DND-41 (cell line): ENCODE results near the gene ANKRD40.

ENCODE experiments used
- ATAC-seq: fragments of 200-7000 bp; cut with Tn5 transposase; 3 replicates; pipeline ENCODE4 v1.9.1; 2021; ENCODE audit warnings: low read depth; ENCODE audit not compliant: insufficient read depth
- DNase-seq: peaks from one replicate; pipeline ENCODE4 v3.0.0-alpha.2; 2020
- H2AFZ ChIP-seq: 2 replicates; pipeline ENCODE4 v1.6.0; 2012; ENCODE audit warnings: low read depth, low read length
- H3K27ac ChIP-seq: 2 replicates; pipeline ENCODE4 v1.5.1; 2012; ENCODE audit warnings: low read length, inconsistent platforms
- H3K27me3 ChIP-seq: fragments of 200-600 bp; sonication (generic); 2 replicates; pipeline ENCODE4 v1.6.0; 2012; ENCODE audit warnings: low read length, mild to moderate bottlenecking, inconsistent platforms; ENCODE audit not compliant: insufficient read depth, poor library complexity
- H3K36me3 ChIP-seq: 2 replicates; pipeline ENCODE4 v1.5.1; 2012; ENCODE audit warnings: low read length, inconsistent platforms; ENCODE audit not compliant: insufficient read depth
- H3K4me1 ChIP-seq: 2 replicates; pipeline ENCODE4 v1.5.1; 2012; ENCODE audit warnings: mild to moderate bottlenecking, low read length; ENCODE audit not compliant: insufficient read depth
- H3K4me2 ChIP-seq: 2 replicates; pipeline ENCODE4 v1.6.0; 2012; ENCODE audit warnings: mild to moderate bottlenecking, moderate library complexity, low read length, inconsistent platforms; ENCODE audit not compliant: insufficient read depth
- H3K4me3 ChIP-seq, 2 experiments: fragments of 200-600 bp in 1 of 2; shearing (Covaris generic) in 1 of 2; 2 replicates each; pipeline ENCODE4 v1.5.1; 2012 to 2016; ENCODE audit warnings: inconsistent platforms in 2 of 2, low read length in 2 of 2, mild to moderate bottlenecking in 2 of 2, low read depth in 1 of 2, moderate library complexity in 1 of 2
- H3K79me2 ChIP-seq: 2 replicates; pipeline ENCODE4 v1.6.0; 2012; ENCODE audit warnings: low read length, inconsistent platforms; ENCODE audit not compliant: insufficient read depth
- H3K9ac ChIP-seq: 2 replicates; pipeline ENCODE4 v1.6.0; 2012; ENCODE audit warnings: low read depth, mild to moderate bottlenecking, inconsistent platforms, low read length, moderate library complexity
- H3K9me3 ChIP-seq: 2 replicates; pipeline ENCODE4 v1.5.1; 2012; ENCODE audit warnings: low read length, moderate library complexity, mild to moderate bottlenecking, inconsistent platforms; ENCODE audit not compliant: insufficient read depth, severe bottlenecking
- H4K20me1 ChIP-seq: 2 replicates; pipeline ENCODE4 v1.6.0; 2012; ENCODE audit warnings: low read length; ENCODE audit not compliant: insufficient read depth
- CTCF ChIP-seq: IDR thresholded peaks from 2 replicates; pipeline ENCODE4 v1.5.1; 2012; ENCODE audit warnings: borderline replicate concordance, low read length, moderate library complexity, mild to moderate bottlenecking; ENCODE audit not compliant: poor library complexity, severe bottlenecking; ENCODE audit errors: extremely low read depth
- EZH2 ChIP-seq: IDR thresholded peaks from 3 replicates; pipeline ENCODE4 v1.6.1; 2012; ENCODE audit warnings: borderline replicate concordance, low read depth, mild to moderate bottlenecking, moderate library complexity, low read length, inconsistent platforms; ENCODE audit not compliant: severe bottlenecking

Gene ANKRD40

DNA sequence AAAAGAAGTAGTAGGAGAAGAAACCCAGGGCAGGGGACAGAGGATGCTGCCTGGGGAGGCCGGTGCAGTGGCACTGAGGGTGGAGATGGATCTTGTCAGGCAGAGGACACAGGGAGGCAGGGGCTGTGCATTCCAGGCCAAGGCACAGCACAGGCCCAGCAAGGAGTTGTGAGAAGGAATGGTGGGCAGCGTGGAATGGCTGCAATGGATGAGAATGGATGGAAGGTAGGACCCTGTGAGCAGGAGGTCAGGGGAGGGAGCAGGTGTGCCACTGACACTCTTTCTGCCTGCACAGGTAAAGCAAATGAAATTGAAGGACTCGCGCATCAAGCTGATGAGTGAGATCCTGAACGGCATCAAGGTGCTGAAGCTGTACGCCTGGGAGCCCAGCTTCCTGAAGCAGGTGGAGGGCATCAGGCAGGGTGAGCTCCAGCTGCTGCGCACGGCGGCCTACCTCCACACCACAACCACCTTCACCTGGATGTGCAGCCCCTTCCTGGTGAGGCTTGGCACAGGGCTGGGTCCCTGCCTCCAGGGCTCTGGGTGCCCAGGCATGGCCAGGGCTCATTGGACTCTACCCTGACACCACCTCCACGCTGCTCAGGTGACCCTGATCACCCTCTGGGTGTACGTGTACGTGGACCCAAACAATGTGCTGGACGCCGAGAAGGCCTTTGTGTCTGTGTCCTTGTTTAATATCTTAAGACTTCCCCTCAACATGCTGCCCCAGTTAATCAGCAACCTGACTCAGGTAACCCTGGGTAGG lies 40.3 kb downstream of the ANKRD40 start:
- H3K4me1 ChIP-seq = no peaks in the 10 kb centered on the region
- no peaks in the 10 kb centered on the region for H4K20me1 ChIP-seq
- no peaks in the 10 kb centered on the region for H3K36me3 ChIP-seq
- no peak overlapping the region for H3K4me3 ChIP-seq
- TF ChIP-seq CTCF = no peak
- no peak for TF ChIP-seq EZH2
- DNase-seq (no peak), ATAC-seq (no peak)
- H3K79me2 ChIP-seq = no peaks in the 10 kb centered on the region
- no peaks in the 10 kb centered on the region for H3K27me3 ChIP-seq
- no peak overlapping the region for H3K4me2 ChIP-seq
- no peak overlapping the region for H3K9ac ChIP-seq
- H2AFZ ChIP-seq = no peak overlapping the region
- no peak overlapping the region for H3K27ac ChIP-seq
- no peaks in the 10 kb centered on the region for H3K9me3 ChIP-seq

DNA sequence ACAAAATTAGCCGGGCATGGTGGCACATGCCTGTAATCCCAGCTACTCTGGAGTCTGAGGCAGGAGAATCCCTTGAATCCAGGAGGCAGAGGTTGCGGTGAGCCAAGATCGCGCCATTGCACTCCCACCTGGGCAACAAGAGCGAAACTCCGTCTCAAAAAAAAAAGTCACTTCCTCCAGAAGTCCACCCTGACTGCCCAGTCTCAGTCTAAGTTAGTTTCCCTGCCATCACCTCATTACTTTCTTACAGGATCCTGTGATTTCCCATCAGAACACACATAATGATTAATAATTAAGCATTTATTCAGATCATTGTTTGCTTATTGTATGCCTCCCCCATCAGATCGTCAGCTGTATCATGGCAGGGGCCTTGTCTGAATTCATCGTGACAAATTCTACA lies 41.4 kb downstream of the ANKRD40 start:
- Histone ChIP-seq H3K9ac (no peak overlapping the region), H3K36me3 (no peaks in the 10 kb centered on the region), H3K9me3 (no peaks in the 10 kb centered on the region), H3K27ac (no peak overlapping the region), H2AFZ (no peak overlapping the region), H3K4me2 (no peak overlapping the region), H3K27me3 (no peaks in the 10 kb centered on the region), H4K20me1 (no peaks in the 10 kb centered on the region), H3K4me1 (peaks cover 8% of the 10 kb centered on the region), H3K4me3 (no peak overlapping the region), H3K79me2 (no peaks in the 10 kb centered on the region)
- DNase-seq (no peak), ATAC-seq (no peak)
- no peak for TF ChIP-seq EZH2
- TF ChIP-seq CTCF = no peak

- H3K79me2 ChIP-seq = no peaks in the 10 kb centered on the region
- H3K27me3 ChIP-seq = no peaks in the 10 kb centered on the region
- ATAC-seq (no peak), DNase-seq (no peak)
- no peak for TF ChIP-seq EZH2
- TF ChIP-seq CTCF = no peak
- peaks cover 11% of the 10 kb centered on the region for H3K4me1 ChIP-seq
- H3K27ac ChIP-seq = no peak overlapping the region
- H3K9ac ChIP-seq = no peak overlapping the region
- no peak overlapping the region for H3K4me3 ChIP-seq
- H4K20me1 ChIP-seq = no peaks in the 10 kb centered on the region
- no peaks in the 10 kb centered on the region for H3K9me3 ChIP-seq
- H2AFZ ChIP-seq = no peak overlapping the region
- no peak overlapping the region for H3K4me2 ChIP-seq
- H3K36me3 ChIP-seq = no peaks in the 10 kb centered on the region
Observed at GRCh38 chr17:50665838-50666237, 41.9 kb downstream of the ANKRD40 start.
